Measurements from ENCODE around the gene ZC3H18. TPM values are rescaled to one million over a fixed set of nuclear protein-coding genes. Genes with fewer than 3 reads are reported as not detected.

The ZC3H18 gene
- total RNA-seq, 1 donor from 2014 or later, result 48.9 TPM

DNA sequence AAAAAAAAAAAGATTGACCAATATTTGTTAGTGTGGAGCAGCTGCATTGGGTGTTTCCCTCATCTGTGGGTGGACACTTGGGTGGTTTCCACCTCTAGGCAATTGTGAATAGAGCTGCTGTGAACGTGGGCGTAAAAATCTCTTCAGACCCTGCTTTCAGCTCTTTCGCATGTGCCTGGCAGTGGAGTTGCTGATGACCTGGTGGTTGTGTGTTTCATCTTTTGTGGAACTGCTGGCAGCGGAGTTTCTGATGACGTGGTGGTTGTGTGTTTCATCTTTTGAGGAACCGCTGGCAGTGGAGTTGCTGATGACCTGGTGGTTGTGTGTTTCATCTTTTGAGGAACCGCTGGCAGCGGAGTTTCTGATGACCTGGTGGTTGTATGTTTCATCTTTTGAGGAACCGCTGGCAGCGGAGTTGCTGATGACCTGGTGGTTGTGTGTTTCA, 21.4 kb downstream of the ZC3H18 start:
- H3K9me3 Mint-ChIP-seq (ENCODE audit: unreplicated experiment), result peaks cover 4% of the 10 kb centered on the region
- H3K27me3 Mint-ChIP-seq (ENCODE audit: unreplicated experiment), result peaks cover 11% of the 10 kb centered on the region
- TF ChIP-seq, protein P1, sequence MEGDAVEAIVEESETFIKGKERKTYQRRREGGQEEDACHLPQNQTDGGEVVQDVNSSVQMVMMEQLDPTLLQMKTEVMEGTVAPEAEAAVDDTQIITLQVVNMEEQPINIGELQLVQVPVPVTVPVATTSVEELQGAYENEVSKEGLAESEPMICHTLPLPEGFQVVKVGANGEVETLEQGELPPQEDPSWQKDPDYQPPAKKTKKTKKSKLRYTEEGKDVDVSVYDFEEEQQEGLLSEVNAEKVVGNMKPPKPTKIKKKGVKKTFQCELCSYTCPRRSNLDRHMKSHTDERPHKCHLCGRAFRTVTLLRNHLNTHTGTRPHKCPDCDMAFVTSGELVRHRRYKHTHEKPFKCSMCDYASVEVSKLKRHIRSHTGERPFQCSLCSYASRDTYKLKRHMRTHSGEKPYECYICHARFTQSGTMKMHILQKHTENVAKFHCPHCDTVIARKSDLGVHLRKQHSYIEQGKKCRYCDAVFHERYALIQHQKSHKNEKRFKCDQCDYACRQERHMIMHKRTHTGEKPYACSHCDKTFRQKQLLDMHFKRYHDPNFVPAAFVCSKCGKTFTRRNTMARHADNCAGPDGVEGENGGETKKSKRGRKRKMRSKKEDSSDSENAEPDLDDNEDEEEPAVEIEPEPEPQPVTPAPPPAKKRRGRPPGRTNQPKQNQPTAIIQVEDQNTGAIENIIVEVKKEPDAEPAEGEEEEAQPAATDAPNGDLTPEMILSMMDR (IDR thresholded peaks at IDR 0.05; ENCODE audit: partially characterized antibody, unreplicated experiment), result no peak
- H3K36me3 Mint-ChIP-seq (ENCODE audit: unreplicated experiment), result peaks cover 10% of the 10 kb centered on the region
- H3K27ac Mint-ChIP-seq (ENCODE audit: unreplicated experiment), result no peak overlapping the region
- H3K4me1 Mint-ChIP-seq (ENCODE audit: low read depth, unreplicated experiment), result peaks cover 4% of the 10 kb centered on the region
- DNase-seq, result no peak
- H3K4me3 Mint-ChIP-seq (ENCODE audit: unreplicated experiment), result no peak overlapping the region

DNA sequence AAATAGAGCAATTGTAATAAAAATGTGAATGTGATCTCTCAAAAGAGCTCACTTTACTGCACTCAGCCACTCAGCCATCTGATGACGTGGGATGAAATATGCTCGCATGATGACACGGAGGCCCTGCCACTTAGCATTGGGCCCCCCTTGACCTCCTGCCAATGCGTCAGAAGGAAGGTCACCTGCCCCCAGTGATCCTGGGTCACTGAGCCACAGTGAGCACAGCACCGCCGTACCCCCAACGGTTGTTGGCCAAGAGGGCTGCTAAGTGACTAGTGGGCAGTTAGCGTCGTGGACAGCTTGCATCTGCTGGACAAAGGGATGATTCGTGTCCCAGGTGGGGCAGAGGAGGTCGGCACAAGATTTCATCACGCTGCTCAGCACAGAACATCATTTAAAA, 22.9 kb downstream of the ZC3H18 start:
- Mint-ChIP-seq H3K36me3 (ENCODE audit: unreplicated experiment) (peaks cover 5% of the 10 kb centered on the region), H3K27me3 (ENCODE audit: unreplicated experiment) (peaks cover 11% of the 10 kb centered on the region), H3K4me1 (ENCODE audit: low read depth, unreplicated experiment) (peaks cover 7% of the 10 kb centered on the region), H3K4me3 (ENCODE audit: unreplicated experiment) (peak overlapping the region; percentile 61), H3K27ac (ENCODE audit: unreplicated experiment) (peak overlapping the region; percentile 67), H3K9me3 (ENCODE audit: unreplicated experiment) (peaks cover 4% of the 10 kb centered on the region)
- TF ChIP-seq, protein P1 (IDR thresholded peaks at IDR 0.05; ENCODE audit: partially characterized antibody, unreplicated experiment), result no peak
- DNase-seq, result no peak

DNA sequence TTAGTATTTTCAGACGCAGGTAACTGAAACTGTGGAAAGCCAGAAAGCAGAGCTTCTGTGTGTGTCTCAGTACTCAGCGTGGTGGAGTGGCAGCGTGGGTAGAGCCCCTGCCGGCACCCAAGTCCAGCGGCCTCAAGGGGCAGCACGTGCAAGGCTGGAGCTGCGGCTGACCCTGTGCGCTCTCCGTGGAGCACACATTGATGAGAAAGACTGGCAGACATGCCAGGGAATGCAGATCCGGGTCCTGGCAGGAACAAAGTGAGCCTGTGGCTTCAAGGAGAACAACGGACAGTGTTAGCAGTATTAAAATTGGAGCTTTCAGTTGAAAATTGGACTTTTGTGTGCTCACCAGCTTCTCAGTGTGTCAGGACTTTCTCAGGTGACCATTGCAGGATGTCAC, 23.3 kb downstream of the ZC3H18 start:
- Mint-ChIP-seq H3K36me3 (ENCODE audit: unreplicated experiment) (peaks cover 1% of the 10 kb centered on the region), H3K27ac (ENCODE audit: unreplicated experiment) (no peak overlapping the region)

DNA sequence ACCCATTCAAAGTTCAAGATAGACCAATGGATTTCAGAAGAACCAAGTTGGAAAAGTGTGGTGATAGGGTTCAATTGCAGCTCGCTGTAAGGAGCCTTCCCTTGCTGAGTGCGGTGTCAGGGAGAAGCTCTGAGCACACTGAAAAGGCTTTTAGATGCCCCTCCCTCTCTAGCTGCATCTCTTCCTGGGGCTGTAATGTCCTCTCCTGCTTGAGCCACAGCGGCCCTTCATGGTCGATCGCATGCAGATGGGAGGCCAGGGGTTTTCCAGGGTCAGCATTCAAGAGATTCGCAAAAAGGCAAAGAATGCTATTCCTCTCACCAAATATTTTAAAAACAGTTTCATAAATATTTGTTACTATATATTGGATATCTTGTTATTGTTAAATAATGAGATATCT, 23.7 kb downstream of the ZC3H18 start:
- peaks cover 5% of the 10 kb centered on the region for H3K9me3 Mint-ChIP-seq (ENCODE audit: unreplicated experiment)
- no peaks in the 10 kb centered on the region for H3K36me3 Mint-ChIP-seq (ENCODE audit: unreplicated experiment)
- TF ChIP-seq, protein P1 (IDR thresholded peaks at IDR 0.05; ENCODE audit: partially characterized antibody, unreplicated experiment), result no peak
- H3K4me3 Mint-ChIP-seq (ENCODE audit: unreplicated experiment), result no peak overlapping the region
- DNase-seq, result no peak
- peaks cover 9% of the 10 kb centered on the region for H3K27me3 Mint-ChIP-seq (ENCODE audit: unreplicated experiment)
- H3K27ac Mint-ChIP-seq (ENCODE audit: unreplicated experiment), result no peak overlapping the region
- peaks cover 7% of the 10 kb centered on the region for H3K4me1 Mint-ChIP-seq (ENCODE audit: low read depth, unreplicated experiment)

More for the DNA sequence above, 23.3 kb downstream of the ZC3H18 start:
- TF ChIP-seq, protein P1 (IDR thresholded peaks at IDR 0.05; ENCODE audit: partially characterized antibody, unreplicated experiment), result no peak
- Mint-ChIP-seq H3K27me3 (ENCODE audit: unreplicated experiment) (peaks cover 10% of the 10 kb centered on the region), H3K4me1 (ENCODE audit: low read depth, unreplicated experiment) (peaks cover 7% of the 10 kb centered on the region), H3K9me3 (ENCODE audit: unreplicated experiment) (peaks cover 5% of the 10 kb centered on the region), H3K4me3 (ENCODE audit: unreplicated experiment) (no peak overlapping the region)
- no peak for DNase-seq

- Mint-ChIP-seq H3K27ac (ENCODE audit: unreplicated experiment) (no peak overlapping the region), H3K36me3 (ENCODE audit: unreplicated experiment) (peaks cover 5% of the 10 kb centered on the region), H3K9me3 (ENCODE audit: unreplicated experiment) (peaks cover 1% of the 10 kb centered on the region), H3K27me3 (ENCODE audit: unreplicated experiment) (peaks cover 2% of the 10 kb centered on the region), H3K4me1 (ENCODE audit: low read depth, unreplicated experiment) (peaks cover 7% of the 10 kb centered on the region), H3K4me3 (ENCODE audit: unreplicated experiment) (no peak overlapping the region)
- TF ChIP-seq, protein P1 (IDR thresholded peaks at IDR 0.05; ENCODE audit: partially characterized antibody, unreplicated experiment), result no peak
- no peak for DNase-seq
These were observed 24.9 kb downstream of the ZC3H18 start for GRCh38 chr16:88595101-88595500.
